Esophagus muscularis mucosa (tissue), 4 donors: ENCODE results near the gene KRT28.

Source experiments
- EP300 ChIP-seq: sonication (generic); formaldehyde crosslinking; IDR thresholded peaks from one replicate; pipeline ENCODE4 v1.6.1; 2017; ENCODE audit warnings: antibody characterized with exemption
- POLR2A ChIP-seq: fragments of 450-650 bp; IDR thresholded peaks from one replicate; pipeline ENCODE4 v1.6.1; 2017; ENCODE audit warnings: antibody characterized with exemption, moderate library complexity, mild to moderate bottlenecking, low read depth
- POLR2AphosphoS5 ChIP-seq, 2 donors: sonication (generic); formaldehyde crosslinking; IDR thresholded peaks; one replicate each; pipeline ENCODE4 v1.6.1; 2017; ENCODE audit warnings: antibody characterized with exemption in 2 of 2
- TF ChIP-seq, protein P1 (sequence below), 3 experiments: fragments of 200-600 bp in 2 of 3; fragments of 450-650 bp in 1 of 3; sonication (generic) in 2 of 3; IDR thresholded peaks; one replicate each; pipeline ENCODE4 v1.5.1; 2017 to 2019; ENCODE audit warnings: antibody characterized with exemption in 3 of 3, mild to moderate bottlenecking in 2 of 3, moderate library complexity in 1 of 3

DNA sequence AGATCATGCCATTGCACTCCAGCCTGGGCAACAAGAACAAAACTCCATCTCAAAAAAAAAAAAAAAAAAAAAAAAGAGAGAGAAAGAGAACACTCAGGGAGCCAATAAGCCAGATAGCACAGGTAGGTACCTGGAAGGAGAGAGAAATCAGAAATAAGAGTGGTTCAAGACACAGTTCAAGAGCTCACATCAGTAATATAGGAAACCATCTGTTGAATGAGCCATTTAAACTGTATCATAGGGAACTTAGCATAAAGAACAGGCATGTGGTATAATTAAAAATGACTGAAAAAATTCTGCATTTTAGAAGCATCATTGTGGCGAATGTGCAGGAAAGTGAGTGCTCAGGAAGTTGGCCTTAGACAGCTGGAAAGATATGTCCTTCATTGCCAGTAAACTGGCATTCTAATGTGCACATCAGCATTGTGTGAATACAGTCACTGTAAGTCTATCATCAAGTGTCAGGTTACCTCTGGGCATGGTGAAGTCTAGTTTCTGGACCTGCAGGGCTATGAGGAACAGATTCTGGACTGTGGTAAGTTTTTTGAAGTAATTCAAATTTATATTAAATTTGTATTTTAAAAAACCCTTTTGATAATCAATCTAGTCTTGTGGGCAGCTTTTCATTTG, 46.9 kb upstream of the KRT28 start:
- TF ChIP-seq POLR2A = no peak
- TF ChIP-seq, protein P1, sequence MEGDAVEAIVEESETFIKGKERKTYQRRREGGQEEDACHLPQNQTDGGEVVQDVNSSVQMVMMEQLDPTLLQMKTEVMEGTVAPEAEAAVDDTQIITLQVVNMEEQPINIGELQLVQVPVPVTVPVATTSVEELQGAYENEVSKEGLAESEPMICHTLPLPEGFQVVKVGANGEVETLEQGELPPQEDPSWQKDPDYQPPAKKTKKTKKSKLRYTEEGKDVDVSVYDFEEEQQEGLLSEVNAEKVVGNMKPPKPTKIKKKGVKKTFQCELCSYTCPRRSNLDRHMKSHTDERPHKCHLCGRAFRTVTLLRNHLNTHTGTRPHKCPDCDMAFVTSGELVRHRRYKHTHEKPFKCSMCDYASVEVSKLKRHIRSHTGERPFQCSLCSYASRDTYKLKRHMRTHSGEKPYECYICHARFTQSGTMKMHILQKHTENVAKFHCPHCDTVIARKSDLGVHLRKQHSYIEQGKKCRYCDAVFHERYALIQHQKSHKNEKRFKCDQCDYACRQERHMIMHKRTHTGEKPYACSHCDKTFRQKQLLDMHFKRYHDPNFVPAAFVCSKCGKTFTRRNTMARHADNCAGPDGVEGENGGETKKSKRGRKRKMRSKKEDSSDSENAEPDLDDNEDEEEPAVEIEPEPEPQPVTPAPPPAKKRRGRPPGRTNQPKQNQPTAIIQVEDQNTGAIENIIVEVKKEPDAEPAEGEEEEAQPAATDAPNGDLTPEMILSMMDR (IDR thresholded peaks at IDR 0.05) = no peak
- TF ChIP-seq POLR2AphosphoS5 (IDR thresholded peaks at IDR 0.05) = no peak
- no peak for TF ChIP-seq EP300
